GM18867 (cell line): ENCODE results near the gene TEAD1.
"Not testable (repeated sequence)": the region's sequence is repeated elsewhere in the genome, so short reads cannot be mapped to it uniquely, and the experiment has no call there.

Source experiments
- ATAC-seq: cut with Tn5 transposase; IDR thresholded peaks from one replicate; pipeline ENCODE4 v1.9.1; 2021; ENCODE audit warnings: mild to moderate bottlenecking, moderate library complexity; ENCODE audit not compliant: unreplicated experiment

The TEAD1 gene

GRCh38 chr11:12856338-12856737 lies 182.1 kb downstream of the TEAD1 start:
- ATAC-seq, result no peak

- ATAC-seq, result no peak
Observed at GRCh38 chr11:12857572-12857971, 183.4 kb downstream of the TEAD1 start.

GRCh38 chr11:12859872-12860657 lies 185.8 kb downstream of the TEAD1 start:
- no peak for ATAC-seq

GRCh38 chr11:12860827-12861226 lies 186.6 kb downstream of the TEAD1 start:
- ATAC-seq, result no peak

GRCh38 chr11:12862696-12863469 lies 188.7 kb downstream of the TEAD1 start:
- ATAC-seq, result no peak

- no peak for ATAC-seq
Observed at GRCh38 chr11:12863605-12864121, 189.4 kb downstream of the TEAD1 start.

GRCh38 chr11:12864316-12865156 lies 190.3 kb downstream of the TEAD1 start:
- no peak for ATAC-seq

GRCh38 chr11:12865863-12866595 lies 191.8 kb downstream of the TEAD1 start:
- ATAC-seq, result no peak

GRCh38 chr11:12867531-12867930 lies 193.3 kb downstream of the TEAD1 start:
- no peak for ATAC-seq

GRCh38 chr11:12868315-12869073 lies 194.3 kb downstream of the TEAD1 start:
- no peak for ATAC-seq

GRCh38 chr11:12871241-12871640 lies 197.0 kb downstream of the TEAD1 start:
- no peak for ATAC-seq

- ATAC-seq, result no peak
Observed at GRCh38 chr11:12871788-12872321, 197.6 kb downstream of the TEAD1 start.

- no peak for ATAC-seq
Observed at GRCh38 chr11:12876340-12876739, 202.1 kb downstream of the TEAD1 start.

- no peak for ATAC-seq
Observed at GRCh38 chr11:12876988-12877387, 202.8 kb downstream of the TEAD1 start.

GRCh38 chr11:12877508-12877907 lies 203.3 kb downstream of the TEAD1 start:
- ATAC-seq, result not testable (repeated sequence)

GRCh38 chr11:12880327-12880726 lies 206.1 kb downstream of the TEAD1 start:
- no peak for ATAC-seq

GRCh38 chr11:12882670-12883069 lies 208.4 kb downstream of the TEAD1 start:
- no peak for ATAC-seq

- no peak for ATAC-seq
Observed at GRCh38 chr11:12884751-12885318, 210.6 kb downstream of the TEAD1 start.

GRCh38 chr11:12885717-12886239 lies 211.6 kb downstream of the TEAD1 start:
- ATAC-seq, result no peak
